OCI-LY1 (cell line): ENCODE measurements around the gene RRAD.

Experiments used
- H2AFZ ChIP-seq: fragments of 200-600 bp; sonication (generic), shearing (Covaris generic); 2 replicates; pipeline ENCODE4 v1.6.0; 2014; ENCODE audit warnings: antibody characterized with exemption, mild to moderate bottlenecking, low read length
- H3F3A ChIP-seq: fragments of 200-600 bp; sonication (generic), shearing (Covaris generic); 2 replicates; pipeline ENCODE4 v1.6.0; 2014; ENCODE audit warnings: mild to moderate bottlenecking, antibody characterized with exemption, low read length, moderate library complexity; ENCODE audit not compliant: insufficient read depth
- H3K27ac ChIP-seq: fragments of 200-600 bp; sonication (generic); 2 replicates; pipeline ENCODE4 v1.5.1; 2014; ENCODE audit warnings: low read length, mixed run types, mild to moderate bottlenecking, low read depth; ENCODE audit not compliant: poor library complexity, severe bottlenecking
- H3K27me3 ChIP-seq: fragments of 200-600 bp; sonication (generic); 2 replicates; pipeline ENCODE4 v1.6.0; 2014; ENCODE audit warnings: antibody characterized with exemption, mild to moderate bottlenecking, low read length, moderate library complexity; ENCODE audit not compliant: insufficient read depth
- H3K36me3 ChIP-seq: fragments of 200-600 bp; sonication (generic); 2 replicates; pipeline ENCODE4 v1.6.1; 2014; ENCODE audit warnings: mild to moderate bottlenecking, antibody characterized with exemption, low read length, moderate library complexity, mixed read lengths; ENCODE audit not compliant: insufficient read depth
- H3K4me1 ChIP-seq: fragments of 200-600 bp; sonication (generic); 2 replicates; pipeline ENCODE4 v1.5.1; 2014; ENCODE audit warnings: mild to moderate bottlenecking, low read length, moderate library complexity; ENCODE audit not compliant: insufficient read depth, severe bottlenecking
- H3K4me2 ChIP-seq: fragments of 200-600 bp; sonication (generic), shearing (Covaris generic); 2 replicates; pipeline ENCODE4 v1.6.1; 2014; ENCODE audit warnings: low read length
- H3K4me3 ChIP-seq: fragments of 200-600 bp; sonication (generic); 2 replicates; pipeline ENCODE4 v1.5.1; 2014; ENCODE audit warnings: low read length, low read depth, mild to moderate bottlenecking, mixed read lengths; ENCODE audit not compliant: poor library complexity, severe bottlenecking
- H3K79me2 ChIP-seq: fragments of 200-600 bp; shearing (Covaris generic); 2 replicates; pipeline ENCODE4 v1.6.1; 2016; ENCODE audit warnings: mixed run types, low read length, mixed read lengths; ENCODE audit not compliant: insufficient read depth
- H3K9ac ChIP-seq: fragments of 200-600 bp; sonication (generic), shearing (Covaris generic); 2 replicates; pipeline ENCODE4 v1.6.1; 2014; ENCODE audit warnings: mild to moderate bottlenecking, low read length, mixed read lengths
- H3K9me2 ChIP-seq: fragments of 200-600 bp; sonication (generic), shearing (Covaris generic); 2 replicates; pipeline ENCODE4 v1.6.1; 2014; ENCODE audit warnings: low read depth, mild to moderate bottlenecking, low read length, mixed read lengths
- H3K9me3 ChIP-seq: fragments of 200-600 bp; shearing (Covaris generic); 2 replicates; pipeline ENCODE4 v1.6.1; 2014; ENCODE audit warnings: low read length, mixed read lengths
- H4K20me1 ChIP-seq: fragments of 200-600 bp; sonication (generic), shearing (Covaris generic); 2 replicates; pipeline ENCODE4 v1.6.0; 2016; ENCODE audit warnings: mild to moderate bottlenecking, low read length; ENCODE audit not compliant: insufficient read depth
- CTCF ChIP-seq: fragments of 200-600 bp; sonication (generic), shearing (Covaris generic); IDR thresholded peaks from 2 replicates; pipeline ENCODE4 v1.5.1; 2017; ENCODE audit warnings: mild to moderate bottlenecking, antibody characterized with exemption, low read length, moderate library complexity, mixed read lengths
- EZH2 ChIP-seq: fragments of 200-600 bp; sonication (generic), shearing (Covaris generic); IDR thresholded peaks from 2 replicates; pipeline ENCODE4 v1.8.0; 2017; ENCODE audit warnings: borderline replicate concordance, mixed run types, mild to moderate bottlenecking, antibody characterized with exemption, low read length, moderate library complexity, mixed read lengths

The RRAD gene

GRCh38 chr16:66911801-66912200 lies 13.5 kb downstream of the RRAD start:
- no peaks in the 10 kb centered on the region for H3K36me3 ChIP-seq
- no peaks in the 10 kb centered on the region for H3F3A ChIP-seq
- H4K20me1 ChIP-seq: no peaks in the 10 kb centered on the region
- H3K4me3 ChIP-seq: no peak overlapping the region
- no peaks in the 10 kb centered on the region for H3K79me2 ChIP-seq
- H3K9me2 ChIP-seq: no peaks in the 10 kb centered on the region
- H3K4me1 ChIP-seq: no peaks in the 10 kb centered on the region
- TF ChIP-seq EZH2: no peak
- TF ChIP-seq CTCF: no peak
- H3K9ac ChIP-seq: no peak overlapping the region
- peaks cover 7% of the 10 kb centered on the region; the same call in 1 of the 2 replicates for H3K27me3 ChIP-seq
- no peaks in the 10 kb centered on the region for H3K9me3 ChIP-seq
- no peak overlapping the region for H2AFZ ChIP-seq
- H3K4me2 ChIP-seq: no peak overlapping the region
- no peak overlapping the region for H3K27ac ChIP-seq

- peaks cover 7% of the 10 kb centered on the region; the same call in 1 of the 2 replicates for H3K27me3 ChIP-seq
- no peaks in the 10 kb centered on the region for H4K20me1 ChIP-seq
- no peak overlapping the region for H3K4me2 ChIP-seq
- no peaks in the 10 kb centered on the region for H3K79me2 ChIP-seq
- H3K4me3 ChIP-seq: no peak overlapping the region
- H3K36me3 ChIP-seq: no peaks in the 10 kb centered on the region
- H3K27ac ChIP-seq: no peak overlapping the region
- no peaks in the 10 kb centered on the region for H3K4me1 ChIP-seq
- H3K9me3 ChIP-seq: no peaks in the 10 kb centered on the region
- no peaks in the 10 kb centered on the region for H3F3A ChIP-seq
- no peak overlapping the region for H3K9ac ChIP-seq
- no peaks in the 10 kb centered on the region for H3K9me2 ChIP-seq
- no peak overlapping the region for H2AFZ ChIP-seq
- TF ChIP-seq CTCF (no peak), EZH2 (no peak)
Observed at GRCh38 chr16:66911112-66911511, 14.2 kb downstream of the RRAD start.

- Histone ChIP-seq H3K4me1 (no peaks in the 10 kb centered on the region), H3K9me2 (no peaks in the 10 kb centered on the region), H3K9me3 (no peaks in the 10 kb centered on the region), H3K36me3 (no peaks in the 10 kb centered on the region), H3K9ac (no peak overlapping the region), H4K20me1 (no peaks in the 10 kb centered on the region), H3F3A (no peaks in the 10 kb centered on the region), H3K79me2 (no peaks in the 10 kb centered on the region), H3K27me3 (peaks cover 7% of the 10 kb centered on the region; the same call in 1 of the 2 replicates), H3K27ac (no peak overlapping the region), H3K4me2 (no peak overlapping the region), H2AFZ (no peak overlapping the region), H3K4me3 (no peak overlapping the region)
- TF ChIP-seq CTCF (no peak), EZH2 (no peak)
Observed at GRCh38 chr16:66910175-66910940, 15.0 kb downstream of the RRAD start.
